ENCODE data around the gene SEZ6L2. TPM values are rescaled to one million over a fixed set of nuclear protein-coding genes. Genes with fewer than 3 reads are reported as not detected.
A peak's percentile ranks its signal among the peaks of the same experiment; 100 is the strongest.

The SEZ6L2 gene
- total RNA-seq, 1 donor from 2014 or later = 176 TPM

GRCh38 chr16:29825145-29826044 is 74.0 kb downstream of the SEZ6L2 start:
- Mint-ChIP-seq H3K4me3 (ENCODE audit: unreplicated experiment) (peak overlapping the region; percentile 69), H3K4me1 (ENCODE audit: low read depth, unreplicated experiment) (peaks cover 27% of the 10 kb centered on the region), H3K36me3 (ENCODE audit: unreplicated experiment) (no peaks in the 10 kb centered on the region), H3K9me3 (ENCODE audit: unreplicated experiment) (peaks cover 11% of the 10 kb centered on the region), H3K27me3 (ENCODE audit: unreplicated experiment) (peaks cover 12% of the 10 kb centered on the region), H3K27ac (ENCODE audit: unreplicated experiment) (peak overlapping the region; percentile 99)
- peak; percentile 84 for DNase-seq
- TF ChIP-seq CTCF (IDR thresholded peaks at IDR 0.05; ENCODE audit: partially characterized antibody, unreplicated experiment) = no peak

GRCh38 chr16:29824589-29825144 is 74.7 kb downstream of the SEZ6L2 start:
- Mint-ChIP-seq H3K9me3 (ENCODE audit: unreplicated experiment) (peaks cover 11% of the 10 kb centered on the region), H3K27ac (ENCODE audit: unreplicated experiment) (peak overlapping the region; percentile 99), H3K4me3 (ENCODE audit: unreplicated experiment) (peak overlapping the region; percentile 69), H3K36me3 (ENCODE audit: unreplicated experiment) (no peaks in the 10 kb centered on the region), H3K4me1 (ENCODE audit: low read depth, unreplicated experiment) (peaks cover 32% of the 10 kb centered on the region), H3K27me3 (ENCODE audit: unreplicated experiment) (peaks cover 13% of the 10 kb centered on the region)
- TF ChIP-seq CTCF (IDR thresholded peaks at IDR 0.05; ENCODE audit: partially characterized antibody, unreplicated experiment) = no peak
- DNase-seq = no peak

GRCh38 chr16:29821643-29822115 is 77.7 kb downstream of the SEZ6L2 start:
- Mint-ChIP-seq H3K9me3 (ENCODE audit: unreplicated experiment) (peaks cover 16% of the 10 kb centered on the region), H3K4me1 (ENCODE audit: low read depth, unreplicated experiment) (peaks cover 39% of the 10 kb centered on the region), H3K36me3 (ENCODE audit: unreplicated experiment) (no peaks in the 10 kb centered on the region), H3K27me3 (ENCODE audit: unreplicated experiment) (peaks cover 18% of the 10 kb centered on the region), H3K27ac (ENCODE audit: unreplicated experiment) (peak overlapping the region; percentile 93), H3K4me3 (ENCODE audit: unreplicated experiment) (peak overlapping the region; percentile 91)
- no peak for TF ChIP-seq CTCF (IDR thresholded peaks at IDR 0.05; ENCODE audit: partially characterized antibody, unreplicated experiment)
- no peak for DNase-seq

Other genes with a start within 250 kb of the SEZ6L2 start
- gene SPN, start 236.3 kb downstream of the SEZ6L2 start, total RNA-seq (ENCODE audit: unreplicated experiment) = 0.27 TPM
- gene QPRT, start 220.4 kb downstream of the SEZ6L2 start, total RNA-seq (ENCODE audit: unreplicated experiment) = 34.7 TPM
- gene C16orf54, start 153.6 kb downstream of the SEZ6L2 start, total RNA-seq (ENCODE audit: unreplicated experiment) = not detected
- gene ZG16, start 121.3 kb downstream of the SEZ6L2 start, total RNA-seq (ENCODE audit: unreplicated experiment) = not detected
- gene KIF22, start 108.8 kb downstream of the SEZ6L2 start, total RNA-seq (ENCODE audit: unreplicated experiment) = 31.9 TPM
- gene MAZ, start 93.0 kb downstream of the SEZ6L2 start, total RNA-seq (ENCODE audit: unreplicated experiment) = 369 TPM
- 91.0 TPM for gene PRRT2, start 87.4 kb downstream of the SEZ6L2 start, total RNA-seq (ENCODE audit: unreplicated experiment)
- gene PAGR1, start 83.4 kb downstream of the SEZ6L2 start, total RNA-seq (ENCODE audit: unreplicated experiment) = 110 TPM
- 82.7 TPM for gene MVP, start 79.1 kb downstream of the SEZ6L2 start, total RNA-seq (ENCODE audit: unreplicated experiment)
- gene CDIPT, start 36.3 kb downstream of the SEZ6L2 start, total RNA-seq (ENCODE audit: unreplicated experiment) = 71.0 TPM
- 56.4 TPM for gene ASPHD1, start 938 bp upstream of the SEZ6L2 start, total RNA-seq (ENCODE audit: unreplicated experiment)
- gene KCTD13, start 26.7 kb upstream of the SEZ6L2 start, total RNA-seq (ENCODE audit: unreplicated experiment) = 18.4 TPM
- gene TMEM219, start 62.5 kb upstream of the SEZ6L2 start, total RNA-seq (ENCODE audit: unreplicated experiment) = 88.0 TPM
- gene TAOK2, start 74.3 kb upstream of the SEZ6L2 start, total RNA-seq (ENCODE audit: unreplicated experiment) = 58.5 TPM
- gene HIRIP3, start 96.1 kb upstream of the SEZ6L2 start, total RNA-seq (ENCODE audit: unreplicated experiment) = 12.2 TPM
- 71.4 TPM for gene INO80E, start 96.7 kb upstream of the SEZ6L2 start, total RNA-seq (ENCODE audit: unreplicated experiment)
- 4.2 TPM for gene DOC2A, start 111.5 kb upstream of the SEZ6L2 start, total RNA-seq (ENCODE audit: unreplicated experiment)
- gene C16orf92, start 123.6 kb upstream of the SEZ6L2 start, total RNA-seq (ENCODE audit: unreplicated experiment) = not detected
- gene TLCD3B, start 131.7 kb upstream of the SEZ6L2 start, total RNA-seq (ENCODE audit: unreplicated experiment) = 253 TPM
- gene ALDOA, start 166.2 kb upstream of the SEZ6L2 start, total RNA-seq (ENCODE audit: unreplicated experiment) = 437 TPM
- 124 TPM for gene PPP4C, start 176.4 kb upstream of the SEZ6L2 start, total RNA-seq (ENCODE audit: unreplicated experiment)
- gene TBX6, start 192.4 kb upstream of the SEZ6L2 start, total RNA-seq (ENCODE audit: unreplicated experiment) = 0.86 TPM
- gene YPEL3, start 196.7 kb upstream of the SEZ6L2 start, total RNA-seq (ENCODE audit: unreplicated experiment) = 57.9 TPM
- gene GDPD3, start 214.0 kb upstream of the SEZ6L2 start, total RNA-seq (ENCODE audit: unreplicated experiment) = 4.9 TPM
- 63.0 TPM for gene MAPK3, start 223.7 kb upstream of the SEZ6L2 start, total RNA-seq (ENCODE audit: unreplicated experiment)